Mesenteric fat pad (tissue), 1 donor: ENCODE measurements around the gene ZNF436. TPM values are rescaled to one million over a fixed set of nuclear protein-coding genes. Genes with fewer than 3 reads are reported as not detected.

ENCODE experiments used
- DNase-seq: peaks from one replicate; pipeline ENCODE4 v3.0.0-alpha.2; 2020; ENCODE audit warnings: low spot score
- long read RNA-seq: library from polyadenylated mRNA; unstranded; transcript quantifications from one replicate; pipeline ENCODE4 v2.0.0, GENCODE V29; 2020
- total RNA-seq: library from RNA; stranded (reverse); fragmentation: NEBNext Ultra II Directional; extraction: Animal tissue kit (Norgen Biotek cat#: 25700); gene quantifications from one replicate; pipeline ENCODE4 v1.2.1, GENCODE V29; 2021
- donor health status: DM: yes; HTN: yes; CAD: no.

Gene ZNF436
- 18.8 TPM for total RNA-seq
- long read RNA-seq, partial matches to known transcripts: 0 of 6 reads
- long read RNA-seq, other reads (novel, unspliced or antisense): 4 of 6 reads

- no peak for DNase-seq
Measured at GRCh38 chr1:23369335-23370013, at the start of gene ZNF436. TSS of gene ZNF436 (minus strand) at chr1:23369836. CDS start at chr1:23368005, 1,831 bp downstream.

GRCh38 chr1:23419180-23419579 is 49.5 kb upstream of the ZNF436 start:
- no peak for DNase-seq

- no peak for DNase-seq
Measured at GRCh38 chr1:23417570-23417969, 47.9 kb upstream of the ZNF436 start.

GRCh38 chr1:23416964-23417363 is 47.3 kb upstream of the ZNF436 start:
- DNase-seq: no peak

GRCh38 chr1:23408797-23409290 is 39.2 kb upstream of the ZNF436 start:
- no peak for DNase-seq

- no peak for DNase-seq
Measured at GRCh38 chr1:23407016-23407630, 37.5 kb upstream of the ZNF436 start.

- DNase-seq: no peak
Measured at GRCh38 chr1:23405946-23406345, 36.3 kb upstream of the ZNF436 start.

GRCh38 chr1:23403735-23404486 is 34.3 kb upstream of the ZNF436 start:
- DNase-seq: peak; percentile 93

GRCh38 chr1:23403355-23403734 is 33.7 kb upstream of the ZNF436 start:
- DNase-seq: no peak

GRCh38 chr1:23403038-23403336 is 33.4 kb upstream of the ZNF436 start:
- no peak for DNase-seq

GRCh38 chr1:23402286-23403037 is 32.8 kb upstream of the ZNF436 start:
- DNase-seq: no peak

- DNase-seq: no peak
Measured at GRCh38 chr1:23401313-23401712, 31.7 kb upstream of the ZNF436 start.

GRCh38 chr1:23400324-23401114 is 30.9 kb upstream of the ZNF436 start:
- no peak for DNase-seq

- no peak for DNase-seq
Measured at GRCh38 chr1:23399229-23399628, 29.6 kb upstream of the ZNF436 start.

GRCh38 chr1:23397908-23398307 is 28.3 kb upstream of the ZNF436 start:
- DNase-seq: no peak

- no peak for DNase-seq
Measured at GRCh38 chr1:23396380-23396779, 26.7 kb upstream of the ZNF436 start.

- no peak for DNase-seq
Measured at GRCh38 chr1:23395849-23396248, 26.2 kb upstream of the ZNF436 start.

- DNase-seq: no peak
Measured at GRCh38 chr1:23395154-23395724, 25.6 kb upstream of the ZNF436 start.

GRCh38 chr1:23394684-23395083 is 25.0 kb upstream of the ZNF436 start:
- DNase-seq: peak; percentile 91

- no peak for DNase-seq
Measured at GRCh38 chr1:23394181-23394580, 24.5 kb upstream of the ZNF436 start.
